Endothelial cell of hepatic sinusoid (primary cell): ENCODE results near the gene TRIM37.
"Not testable (repeated sequence)": the region's sequence is repeated elsewhere in the genome, so short reads cannot be mapped to it uniquely, and the experiment has no call there.

Experiments used
- in situ Hi-C: cut with HindIII; loops from 2 replicates; pipeline ENCODE4 v1.10.0; 2017; ENCODE audit warnings: low sequenced_read_pairs

TRIM37 gene

DNA sequence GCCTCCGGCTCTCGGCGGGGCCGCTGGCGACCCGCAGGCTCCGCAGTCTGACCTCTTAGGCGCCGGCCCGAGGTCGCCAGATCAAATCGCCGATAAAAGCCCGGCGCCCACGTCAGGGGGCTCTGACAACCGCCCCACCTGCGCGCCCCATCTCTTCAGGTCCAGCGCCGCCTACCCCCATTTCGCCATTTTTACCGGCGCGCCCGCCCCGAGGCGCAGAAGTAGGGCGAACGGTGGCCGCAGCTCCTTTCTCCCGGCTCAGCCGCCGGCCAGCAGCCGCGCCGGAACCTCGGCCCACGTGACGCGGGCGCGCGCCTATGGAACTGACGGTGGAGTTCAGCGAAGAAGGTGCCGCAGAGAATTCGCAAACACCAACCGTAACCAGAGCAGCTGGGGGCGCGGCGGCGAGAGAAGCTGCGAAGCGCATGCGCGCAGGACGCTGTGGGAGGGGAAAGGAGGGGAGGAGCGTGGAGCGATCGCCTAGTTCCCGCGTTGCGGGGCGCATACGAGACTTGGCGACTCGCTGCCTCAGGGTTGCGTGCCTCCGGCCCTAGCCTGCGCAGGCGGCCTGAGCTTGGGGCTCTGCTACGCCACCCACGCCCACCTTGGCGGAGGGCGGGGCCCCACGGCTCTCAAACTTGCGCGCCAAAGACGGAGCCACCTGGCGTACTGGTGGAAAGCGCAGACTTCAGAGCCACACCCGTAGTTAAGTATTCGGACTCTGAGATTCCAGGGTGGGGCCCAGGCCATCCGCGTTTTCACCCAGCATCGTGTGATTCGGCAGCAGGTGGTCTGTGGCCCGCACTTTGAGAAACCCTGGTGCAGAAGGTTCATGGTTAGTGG lies at the start of gene TRIM37:
Gene TRIM37 (minus strand): TSS at position 418 of the 843 bp plus-strand sequence. CDS start 419 bp downstream, outside the sequence.
- in situ Hi-C loops, result no loop called here

- in situ Hi-C loops, result no loop called here
Measured at GRCh38 chr17:59155439-59156177, 48.9 kb upstream of the TRIM37 start, which contains the start of gene PRR11. Gene PRR11, plus strand, starts transcription at chr17:59155746. Its CDS starts 14,007 bp downstream, at chr17:59169753.

GRCh38 chr17:59154721-59155438 lies 48.2 kb upstream of the TRIM37 start, which contains the start of gene SKA2:
Gene SKA2, minus strand, starts transcription at chr17:59155186. Its CDS starts 23 bp downstream, at chr17:59155163.
- in situ Hi-C loops, result no loop called here

GRCh38 chr17:59154292-59154720 lies 47.6 kb upstream of the TRIM37 start:
- in situ Hi-C loops, result no loop called here

GRCh38 chr17:59152925-59153324 lies 46.2 kb upstream of the TRIM37 start:
- in situ Hi-C loops, result no loop called here

DNA sequence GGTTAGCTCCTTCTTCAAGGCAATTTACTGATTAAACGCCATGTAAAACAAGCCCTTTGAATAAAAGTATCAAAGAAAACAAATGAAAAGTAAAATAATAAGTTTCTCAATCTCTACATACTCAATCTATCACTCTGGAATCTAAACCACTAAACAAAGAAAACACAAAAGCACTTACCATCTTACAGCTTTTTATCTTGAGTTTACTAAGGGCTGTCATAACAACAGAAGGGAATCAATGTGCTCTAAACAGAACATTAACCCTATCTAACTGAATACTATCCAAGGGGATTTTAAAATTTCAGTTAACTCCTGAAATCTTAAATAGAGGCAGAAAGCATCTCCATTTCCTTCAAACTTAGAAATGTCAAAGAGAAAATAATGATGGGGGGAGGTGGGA lies 44.9 kb upstream of the TRIM37 start:
- in situ Hi-C loops, result no loop called here

DNA sequence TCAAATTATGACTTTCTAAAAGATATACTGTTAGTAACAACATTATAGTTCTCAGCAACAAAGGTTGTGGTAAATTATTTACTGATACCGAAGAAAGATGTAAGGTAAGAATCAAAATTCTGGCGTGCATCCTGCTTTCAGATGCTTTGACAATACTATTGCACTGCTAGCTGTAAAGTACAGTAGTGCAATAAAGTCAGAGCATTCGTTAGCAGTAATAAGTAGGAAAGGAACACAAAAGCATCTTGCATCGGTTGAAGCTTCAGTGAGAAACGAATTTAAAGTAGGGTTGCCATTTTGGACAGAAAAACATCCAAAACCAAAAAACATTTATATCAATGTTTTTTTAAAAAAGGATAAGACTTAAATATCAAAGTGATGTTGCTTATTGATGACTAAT lies 44.3 kb upstream of the TRIM37 start:
- in situ Hi-C loops, result no loop called here

DNA sequence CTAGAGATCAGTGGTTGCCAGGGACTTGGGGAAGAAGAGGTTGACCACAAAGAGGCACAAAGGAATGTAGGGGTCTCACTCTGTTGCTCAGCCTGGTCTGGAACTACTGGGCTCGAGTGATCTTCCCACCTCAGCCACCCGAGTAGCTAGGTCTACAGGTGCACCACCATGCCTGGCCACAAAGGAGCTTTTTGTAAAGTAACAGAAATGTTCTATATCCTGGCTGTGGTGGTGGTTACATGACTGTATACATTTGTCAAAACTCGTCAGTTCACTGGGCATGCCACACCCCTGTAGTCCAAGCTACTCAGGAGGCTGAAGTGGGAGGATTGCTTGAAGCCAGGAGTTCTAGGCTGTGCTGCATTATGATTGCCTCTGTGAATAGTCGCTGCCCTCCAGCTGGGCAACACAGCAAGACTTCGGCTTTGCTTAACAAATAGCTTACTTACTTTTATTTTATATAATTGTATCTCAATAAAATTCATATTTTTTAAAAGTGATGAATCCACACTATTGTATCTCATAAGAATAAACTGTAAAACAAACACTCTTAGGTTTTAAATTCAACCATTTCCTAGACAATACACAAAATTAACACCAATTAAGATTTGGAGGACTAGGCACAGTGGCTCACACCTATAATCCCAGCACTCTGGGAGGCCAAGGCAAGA lies 43.3 kb upstream of the TRIM37 start:
- in situ Hi-C loops, result no loop called here

DNA sequence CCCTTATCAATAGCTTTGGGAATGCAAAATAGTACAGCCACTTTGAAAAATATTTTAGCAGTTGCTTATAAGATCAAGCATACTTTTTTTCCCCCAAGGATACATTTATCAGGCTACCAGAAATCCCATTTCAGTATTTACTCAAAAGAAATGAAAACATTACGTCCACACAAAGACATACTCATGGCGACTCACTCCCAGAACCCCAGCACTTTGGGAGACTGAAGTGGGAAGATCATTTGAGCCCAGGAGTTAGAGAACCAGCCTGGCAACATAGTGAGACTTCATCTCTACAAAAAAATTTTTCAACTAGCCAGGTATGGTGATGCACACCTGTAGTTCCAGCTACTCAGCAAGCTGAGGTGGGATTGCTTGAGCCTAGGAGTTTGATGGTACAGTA lies 42.4 kb upstream of the TRIM37 start:
- in situ Hi-C loops, result no loop called here

DNA sequence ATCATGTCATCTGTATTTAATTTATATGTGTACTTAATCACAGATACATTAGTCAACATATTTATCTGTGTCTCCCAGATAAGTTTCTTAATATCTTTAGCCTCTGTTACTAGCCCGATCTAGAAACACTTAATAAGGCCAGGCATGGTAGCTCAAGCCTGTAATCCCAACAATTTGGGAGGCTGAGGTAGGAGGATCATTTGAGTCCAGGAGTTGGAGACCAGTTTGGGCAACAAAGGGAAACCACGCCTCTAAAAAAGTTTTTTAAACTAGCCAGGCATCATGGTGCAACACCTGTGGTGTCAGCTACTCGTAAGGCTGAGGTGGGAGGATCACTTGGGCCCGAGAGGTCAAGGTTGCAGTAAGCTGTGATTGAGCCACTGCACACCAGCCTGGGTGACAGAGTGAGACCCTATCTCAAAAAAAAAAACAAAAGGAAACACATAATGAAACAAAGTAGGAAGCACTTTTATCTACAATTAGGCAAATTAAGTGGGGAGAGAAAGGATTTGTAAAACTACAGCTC lies 39.0 kb upstream of the TRIM37 start:
- in situ Hi-C loops, result no loop called here

- in situ Hi-C loops, result no loop called here
Measured at GRCh38 chr17:59141860-59142259, 35.2 kb upstream of the TRIM37 start.

DNA sequence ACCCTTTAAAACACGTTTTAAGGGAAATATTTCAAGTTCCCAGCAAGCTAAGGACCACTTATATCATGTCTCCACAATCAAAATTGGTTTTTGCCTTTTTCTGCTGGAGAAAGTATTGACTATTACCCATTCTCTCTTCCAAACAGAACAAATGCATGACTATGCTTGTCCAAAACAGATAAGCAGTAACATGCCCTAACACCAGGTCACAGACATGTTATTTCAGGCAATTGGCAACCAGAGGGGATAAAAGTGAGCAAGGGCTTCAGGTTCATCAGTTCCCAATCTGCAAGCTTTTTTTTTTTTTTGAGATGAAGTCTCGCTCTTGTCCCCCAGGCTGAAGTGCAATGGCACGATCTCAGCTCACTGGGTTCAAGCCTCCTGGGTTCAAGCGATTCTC lies 33.3 kb upstream of the TRIM37 start:
- in situ Hi-C loops, result no loop called here

DNA sequence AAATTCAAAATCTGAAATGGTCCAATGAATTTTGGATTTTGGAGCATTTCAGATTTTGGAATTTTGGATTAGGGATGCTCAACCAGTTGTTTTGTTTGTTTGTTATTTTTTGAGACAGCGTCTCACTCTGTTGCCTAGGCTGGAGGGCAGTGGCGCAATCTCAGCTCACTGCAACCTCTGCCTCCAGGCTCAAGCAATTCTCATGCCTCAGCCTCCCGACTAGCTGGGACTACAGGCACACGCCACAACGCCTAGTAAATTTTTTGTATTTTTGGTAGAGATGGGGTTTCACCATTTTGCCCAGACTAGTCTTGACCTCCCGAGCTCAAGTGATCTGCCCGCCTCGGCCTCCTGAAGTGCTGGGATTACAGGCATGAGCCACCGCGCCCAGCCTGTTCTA lies 31.7 kb upstream of the TRIM37 start:
- in situ Hi-C loops, result not testable (repeated sequence)

GRCh38 chr17:59131131-59131530 lies 24.5 kb upstream of the TRIM37 start:
- in situ Hi-C loops, result loop anchor here (5.0 kb wide), 1 partner anchor 61 kb away; no protein-coding TSS in a partner anchor

DNA sequence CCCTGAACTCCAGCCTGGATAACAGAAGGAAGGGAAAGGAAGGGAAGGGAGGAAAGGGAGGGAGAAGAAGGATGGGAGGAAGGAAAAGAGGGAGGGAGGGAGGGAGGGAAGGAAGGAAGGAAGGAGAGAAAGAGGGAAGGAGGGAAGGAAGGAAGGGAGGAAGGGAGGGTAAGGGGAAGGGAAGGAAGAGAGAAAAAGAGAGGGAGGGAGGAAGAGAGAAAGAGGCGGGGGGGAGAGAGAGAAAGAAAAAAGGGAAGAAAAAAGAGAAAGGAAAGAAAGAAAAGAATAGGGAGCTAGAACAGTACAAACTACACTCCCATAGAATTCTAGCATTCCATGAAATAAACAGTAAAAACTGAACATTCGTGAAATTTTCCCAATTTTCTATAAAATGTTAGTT lies 23.1 kb upstream of the TRIM37 start:
- in situ Hi-C loops, result loop anchor here (5.0 kb wide), 1 partner anchor 62 kb away; no protein-coding TSS in a partner anchor

DNA sequence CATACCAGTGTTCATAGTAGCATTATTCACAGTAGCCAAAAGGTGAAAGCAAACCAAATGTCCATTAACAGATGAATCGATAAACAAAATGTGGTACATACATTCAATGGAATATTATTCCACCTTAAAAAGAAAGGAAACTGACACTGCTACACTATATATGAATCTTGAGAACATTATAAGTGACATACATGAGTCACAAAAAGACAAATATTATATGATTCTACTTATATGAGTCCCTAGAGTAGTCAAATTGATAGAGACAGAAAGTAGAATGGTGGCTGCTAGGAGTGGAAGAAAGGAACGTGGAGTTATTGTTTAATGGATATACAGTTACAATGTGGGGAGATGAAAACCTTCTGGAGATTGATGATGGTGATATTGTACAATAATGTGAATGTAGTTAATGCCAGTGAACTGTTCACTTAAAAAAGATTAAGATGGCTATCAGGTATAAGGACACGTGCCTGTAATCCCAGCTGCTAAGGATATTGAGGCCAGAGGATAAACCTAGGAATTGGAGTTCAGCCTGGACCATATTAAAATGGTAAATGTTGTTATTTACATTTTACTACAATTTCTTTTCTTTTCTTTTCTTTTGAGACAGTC lies 20.2 kb upstream of the TRIM37 start:
- in situ Hi-C loops, result no loop called here

- in situ Hi-C loops, result no loop called here
Measured at GRCh38 chr17:59124665-59125064, 18.0 kb upstream of the TRIM37 start.

DNA sequence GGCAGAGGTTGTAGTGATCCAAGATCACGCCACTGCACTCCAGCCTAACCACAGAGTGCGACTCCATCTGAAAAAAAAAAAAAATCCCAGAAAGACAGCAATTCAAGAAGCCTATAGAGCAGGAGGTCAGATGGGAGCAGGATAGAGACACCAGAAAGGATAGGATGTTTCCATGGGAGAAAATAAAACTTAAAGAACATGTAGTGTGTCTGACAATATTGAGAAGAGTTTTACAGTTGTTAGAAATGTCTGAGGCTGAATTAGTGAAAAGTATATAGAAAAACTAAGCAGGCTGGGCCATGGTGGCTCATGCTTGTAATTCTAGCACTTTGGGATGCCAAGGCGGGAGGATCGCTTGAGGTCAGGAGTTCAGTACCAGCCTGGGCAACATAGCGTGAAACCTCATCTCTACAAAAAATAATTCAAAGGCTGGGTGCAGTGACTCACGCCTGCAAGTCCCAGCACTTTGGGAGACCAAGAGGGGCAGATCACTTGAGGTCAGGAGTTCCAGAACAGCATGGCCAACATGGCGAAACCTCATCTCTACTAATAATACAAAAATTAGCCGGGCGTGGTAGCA lies 15.3 kb upstream of the TRIM37 start:
- in situ Hi-C loops, result no loop called here

DNA sequence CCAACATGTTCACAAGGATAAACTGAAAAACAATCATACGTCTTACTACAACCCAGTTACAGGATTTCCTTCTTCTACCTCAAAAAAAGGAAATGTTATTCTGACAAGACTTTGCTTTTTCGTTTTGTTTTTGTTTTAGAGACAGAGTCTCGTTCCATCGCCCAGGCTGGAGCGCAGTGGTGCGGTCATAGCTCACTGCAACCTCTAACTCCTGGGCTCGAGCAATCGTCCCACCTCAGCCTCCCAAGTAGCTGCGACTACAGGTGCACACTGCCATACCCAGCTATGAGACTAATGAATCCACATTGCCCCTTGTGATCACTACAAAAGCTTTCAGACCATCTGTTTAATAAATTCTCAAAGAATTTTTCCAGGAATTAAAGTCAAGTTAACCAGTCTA lies 8.8 kb upstream of the TRIM37 start:
- in situ Hi-C loops, result no loop called here

DNA sequence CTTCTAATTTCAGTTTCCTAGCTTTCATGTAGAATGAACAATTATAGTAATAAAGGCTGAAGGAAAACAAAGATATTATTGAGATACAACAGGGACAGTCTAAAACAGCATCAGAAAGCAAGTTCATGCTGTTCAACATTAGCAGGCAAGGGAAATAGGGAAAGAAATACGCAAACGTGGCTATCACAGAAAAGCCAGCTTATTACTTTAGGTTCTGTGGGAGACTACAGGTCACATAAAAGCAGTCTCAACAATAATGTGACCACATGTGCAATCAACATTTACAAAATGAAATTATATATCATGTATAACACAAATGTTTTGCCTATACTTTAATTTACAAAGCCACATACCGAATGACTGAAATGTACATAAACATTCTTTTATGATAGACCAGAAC lies 4.9 kb upstream of the TRIM37 start:
- in situ Hi-C loops, result no loop called here
